K562 (cell line): ENCODE data around the gene KNDC1.

Source experiments
- FOXK1 ChIP-seq: sonication (generic); formaldehyde crosslinking; IDR thresholded peaks from 2 replicates; pipeline ENCODE4 v1.8.0; 2022; ENCODE audit warnings: missing genetic modification reagents, mild to moderate bottlenecking, borderline replicate concordance
- HDAC2 ChIP-seq: fragments of 450-650 bp; IDR thresholded peaks from 2 replicates; pipeline ENCODE4 v1.6.1; 2016; ENCODE audit warnings: mild to moderate bottlenecking
- YY1 ChIP-seq, 3 experiments: IDR thresholded peaks; 2 replicates each; pipeline ENCODE4 v1.6.1; 2011; ENCODE audit warnings: low read length in 2 of 3, mild to moderate bottlenecking in 2 of 3, moderate library complexity in 2 of 3, borderline replicate concordance in 1 of 3, control low read depth in 1 of 3, low read depth in 1 of 3; ENCODE audit not compliant: insufficient read depth in 3 of 3, insufficient replicate concordance in 2 of 3, control insufficient read depth in 1 of 3, insufficient read length in 1 of 3; ENCODE audit errors: extremely low read depth in 1 of 3
- TF ChIP-seq, protein P1 (sequence below), 2 experiments: IDR thresholded peaks; 2 replicates each; pipeline ENCODE4 v1.6.1; 2011; ENCODE audit warnings: borderline replicate concordance in 1 of 2, control low read depth in 1 of 2, low read depth in 1 of 2, low read length in 1 of 2, mild to moderate bottlenecking in 1 of 2, mixed read lengths in 1 of 2, moderate library complexity in 1 of 2; ENCODE audit not compliant: insufficient read depth in 1 of 2, insufficient read length in 1 of 2, poor library complexity in 1 of 2, severe bottlenecking in 1 of 2; ENCODE audit errors: extremely low read depth in 1 of 2

DNA sequence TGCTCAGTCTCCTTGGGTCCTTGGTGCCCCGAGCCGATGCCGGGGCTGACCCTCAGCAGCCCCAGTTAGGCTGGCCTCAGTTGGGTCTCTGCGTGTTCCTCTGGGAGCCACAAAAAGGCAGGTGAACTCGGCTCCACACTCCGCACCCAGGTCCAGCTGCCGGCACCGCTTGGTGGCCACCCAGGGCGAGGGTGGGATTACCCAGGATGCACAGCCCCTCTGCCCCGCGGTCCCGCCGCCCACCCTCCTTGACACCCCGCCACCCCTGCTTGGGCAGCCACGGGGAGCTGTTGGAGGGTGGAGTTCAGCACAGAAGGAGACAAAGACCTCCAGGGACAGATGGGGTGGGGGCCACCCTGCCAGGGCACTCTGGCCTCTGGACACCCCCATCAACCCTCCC is 95.3 kb downstream of the KNDC1 start:
- TF ChIP-seq, protein P1, sequence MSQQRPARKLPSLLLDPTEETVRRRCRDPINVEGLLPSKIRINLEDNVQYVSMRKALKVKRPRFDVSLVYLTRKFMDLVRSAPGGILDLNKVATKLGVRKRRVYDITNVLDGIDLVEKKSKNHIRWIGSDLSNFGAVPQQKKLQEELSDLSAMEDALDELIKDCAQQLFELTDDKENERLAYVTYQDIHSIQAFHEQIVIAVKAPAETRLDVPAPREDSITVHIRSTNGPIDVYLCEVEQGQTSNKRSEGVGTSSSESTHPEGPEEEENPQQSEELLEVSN (IDR thresholded peaks at IDR 0.05; ENCODE audit: borderline replicate concordance in 1 of 2, extremely low read depth in 1 of 2, insufficient read depth in 1 of 2, insufficient read length in 1 of 2, low read depth in 1 of 2, low read length in 1 of 2, poor library complexity in 1 of 2, severe bottlenecking in 1 of 2): no peak
- TF ChIP-seq FOXK1 (CRISPR knock-in tag) (no peak), YY1 (IDR thresholded peaks at IDR 0.05; ENCODE audit: borderline replicate concordance in 1 of 3, control insufficient read depth in 1 of 3, extremely low read depth in 1 of 3, insufficient read depth in 3 of 3, insufficient read length in 1 of 3, insufficient replicate concordance in 2 of 3, low read depth in 1 of 3, low read length in 2 of 3) (no peak), HDAC2 (no peak)
